NCI-H510A (cell line): ENCODE data around the gene PROM2.
"Not testable (repeated sequence)": the region's sequence is repeated elsewhere in the genome, so short reads cannot be mapped to it uniquely, and the experiment has no call there.

Source experiments
- DNase-seq: peaks from one replicate; lab custom pipeline; 2025; lab: John Stamatoyannopoulos, UW

Gene PROM2

GRCh38 chr2:95268211-95269035, 5.8 kb upstream of the PROM2 start:
- no peak for DNase-seq

- no peak for DNase-seq
These were observed 5.1 kb upstream of the PROM2 start for GRCh38 chr2:95269036-95269680.

- not testable (repeated sequence) for DNase-seq
These were observed 4.5 kb upstream of the PROM2 start for GRCh38 chr2:95269745-95270144.

GRCh38 chr2:95270541-95271081, 3.6 kb upstream of the PROM2 start:
- DNase-seq = no peak

GRCh38 chr2:95271381-95271971, 2.8 kb upstream of the PROM2 start:
- no peak for DNase-seq

GRCh38 chr2:95272299-95272751, 1.9 kb upstream of the PROM2 start:
- DNase-seq = no peak

GRCh38 chr2:95272781-95273180, 1.5 kb upstream of the PROM2 start:
- DNase-seq = no peak

GRCh38 chr2:95273566-95274290, 521 bp upstream of the PROM2 start:
- DNase-seq = no peak

GRCh38 chr2:95275151-95275515, 884 bp downstream of the PROM2 start:
- no peak for DNase-seq

- no peak for DNase-seq
These were observed 1.5 kb downstream of the PROM2 start for GRCh38 chr2:95275601-95276243.

- DNase-seq = no peak
These were observed 2.1 kb downstream of the PROM2 start for GRCh38 chr2:95276244-95276887.

- DNase-seq = no peak
These were observed 2.6 kb downstream of the PROM2 start for GRCh38 chr2:95276888-95277245.

- no peak for DNase-seq
These were observed 3.1 kb downstream of the PROM2 start for GRCh38 chr2:95277246-95277906.

GRCh38 chr2:95278051-95278471, 3.8 kb downstream of the PROM2 start:
- no peak for DNase-seq

- DNase-seq = no peak
These were observed 4.5 kb downstream of the PROM2 start for GRCh38 chr2:95278637-95279225.

GRCh38 chr2:95279435-95280035, 5.3 kb downstream of the PROM2 start:
- no peak for DNase-seq

GRCh38 chr2:95281071-95281470, 6.8 kb downstream of the PROM2 start:
- no peak for DNase-seq

GRCh38 chr2:95281786-95282185, 7.5 kb downstream of the PROM2 start:
- DNase-seq = no peak

GRCh38 chr2:95282458-95282857, 8.2 kb downstream of the PROM2 start:
- DNase-seq = no peak

- DNase-seq = no peak
These were observed 9.3 kb downstream of the PROM2 start for GRCh38 chr2:95283562-95283961.
